HPDE6-E6E7 (cell line): ENCODE results near the gene IGF1.

Source experiments
- DNase-seq: peaks from one replicate; pipeline ENCODE4 v3.0.0; 2011; ENCODE audit warnings: missing footprints; ENCODE audit errors: extremely low spot score

The IGF1 gene

GRCh38 chr12:102480406-102480805, at the start of gene IGF1:
TSS of gene IGF1 (minus strand) at chr12:102480563. CDS start at chr12:102480381, 182 bp downstream.
- no peak for DNase-seq

DNA sequence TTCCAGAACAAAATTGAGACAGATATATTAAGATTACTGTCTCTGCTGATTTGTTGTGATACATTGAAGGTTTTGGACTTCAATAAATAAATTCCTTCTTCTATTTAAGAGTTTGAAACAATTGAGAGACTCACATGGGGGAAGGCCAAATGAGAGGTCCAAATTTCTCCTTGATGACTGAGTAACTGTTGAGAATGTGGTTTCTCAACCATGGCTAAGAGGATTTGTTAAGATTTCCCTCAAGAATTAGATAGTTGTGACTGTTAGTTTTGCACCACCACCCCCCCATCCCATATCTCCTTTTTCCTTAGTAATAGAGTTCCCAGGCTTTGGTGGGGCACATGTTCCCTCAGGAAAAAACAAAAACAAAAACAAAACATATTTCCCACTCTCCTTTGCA, 47.7 kb upstream of the IGF1 start:
- no peak for DNase-seq

GRCh38 chr12:102527171-102527720, 46.9 kb upstream of the IGF1 start:
- DNase-seq: no peak

GRCh38 chr12:102526656-102527055, 46.3 kb upstream of the IGF1 start:
- DNase-seq: no peak

GRCh38 chr12:102522768-102523167, 42.4 kb upstream of the IGF1 start:
- no peak for DNase-seq

GRCh38 chr12:102521662-102522277, 41.4 kb upstream of the IGF1 start:
- no peak for DNase-seq

DNA sequence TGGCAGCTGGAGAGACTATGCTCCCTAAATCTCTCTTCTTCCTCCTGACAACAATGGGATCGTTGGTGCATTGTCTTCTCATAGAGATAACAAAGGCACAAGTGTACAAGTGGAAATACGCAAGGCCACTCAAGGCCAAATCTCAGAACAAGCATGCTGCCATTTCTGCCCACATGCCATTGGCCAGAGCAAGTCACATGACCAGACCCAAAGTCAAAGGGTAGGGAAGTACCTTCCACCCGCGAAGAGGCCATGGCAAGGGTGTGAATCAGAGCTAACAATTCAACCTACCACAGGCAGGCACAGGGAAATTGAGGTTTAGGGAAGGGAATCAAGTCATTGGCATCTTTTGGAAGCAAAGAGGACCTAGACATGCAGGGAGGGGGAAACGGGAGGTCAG, 38.5 kb upstream of the IGF1 start:
- no peak for DNase-seq

- no peak for DNase-seq
Measured at GRCh38 chr12:102514696-102515095, 34.3 kb upstream of the IGF1 start.

- no peak for DNase-seq
Measured at GRCh38 chr12:102513739-102514138, 33.4 kb upstream of the IGF1 start.

DNA sequence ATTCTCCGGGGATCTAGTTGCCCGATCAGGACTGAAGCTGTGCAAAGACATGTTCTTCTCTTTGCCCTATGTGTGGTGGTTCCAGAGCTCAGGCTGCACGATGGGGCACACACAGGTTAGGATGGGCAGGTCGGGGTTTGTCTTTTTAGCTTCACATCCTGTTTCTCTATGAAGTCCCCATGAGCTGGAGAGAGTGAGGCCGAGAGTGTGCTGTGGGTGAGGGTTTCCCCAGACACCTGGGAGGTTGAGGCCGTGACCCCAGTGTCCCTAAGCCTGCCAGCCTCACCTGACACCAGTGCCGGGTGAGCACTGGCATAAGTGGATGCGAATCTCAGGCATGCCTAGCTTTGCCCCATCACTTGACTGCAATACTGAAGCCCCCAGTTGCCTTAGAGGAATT, 32.9 kb upstream of the IGF1 start:
- DNase-seq: no peak

DNA sequence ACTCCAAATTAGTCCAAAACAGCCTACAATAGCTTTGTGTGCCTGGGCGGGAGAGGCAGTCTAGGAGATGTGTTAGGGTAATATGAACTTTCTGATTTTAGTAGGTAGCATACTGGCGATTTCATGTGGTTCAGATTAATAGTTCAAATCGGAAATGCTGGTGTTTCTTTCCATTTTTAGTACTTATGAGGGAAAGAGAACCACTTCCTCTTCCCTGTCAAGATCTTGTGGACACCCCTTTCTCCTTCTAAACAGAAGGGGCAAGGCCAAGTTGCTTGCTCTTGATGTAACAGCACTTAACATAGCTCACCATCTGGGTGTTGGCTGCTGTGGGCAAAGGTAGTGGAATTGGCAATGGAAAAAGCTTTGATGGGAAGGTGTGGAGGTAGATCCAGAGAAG, 32.2 kb upstream of the IGF1 start:
- DNase-seq: no peak

- DNase-seq: no peak
Measured at GRCh38 chr12:102511575-102511974, 31.2 kb upstream of the IGF1 start.

DNA sequence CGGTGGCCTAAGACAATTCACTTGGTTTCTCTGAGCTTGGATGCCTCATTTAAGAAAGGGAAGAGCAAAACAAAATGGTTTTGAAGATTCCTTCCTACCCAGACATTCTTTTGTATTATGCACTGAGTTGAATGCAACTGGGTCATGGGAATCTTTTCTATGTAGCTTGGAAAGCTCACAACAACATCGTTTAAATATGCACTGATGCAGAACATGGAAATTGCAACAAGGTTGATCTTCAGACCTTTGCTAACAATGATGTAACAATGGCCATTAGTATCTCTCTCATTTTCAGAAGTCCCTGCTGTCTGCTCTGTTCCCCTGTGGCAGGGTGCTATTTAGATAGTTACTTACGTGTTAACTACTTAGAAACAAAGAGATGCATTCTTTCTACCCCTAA, 30.1 kb upstream of the IGF1 start:
- no peak for DNase-seq

DNA sequence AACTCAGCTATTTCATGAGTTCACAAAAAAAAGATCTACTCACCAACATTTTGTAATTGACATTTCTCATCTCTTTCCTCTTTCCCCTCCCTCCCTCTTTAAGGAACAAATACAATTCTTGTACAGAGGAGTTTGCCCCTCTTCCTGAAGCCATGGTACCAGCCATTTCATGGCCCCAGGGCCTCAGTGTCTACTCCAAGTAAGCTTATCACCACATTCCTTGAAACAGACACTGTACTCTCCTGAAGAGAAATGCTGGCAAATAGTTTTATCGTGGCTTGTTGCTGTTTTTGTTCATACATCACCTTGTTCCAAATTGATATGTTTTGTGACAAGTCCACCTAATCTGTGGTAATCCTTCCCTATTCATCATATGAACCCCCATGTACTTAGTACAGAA, 29.7 kb upstream of the IGF1 start:
- no peak for DNase-seq

DNA sequence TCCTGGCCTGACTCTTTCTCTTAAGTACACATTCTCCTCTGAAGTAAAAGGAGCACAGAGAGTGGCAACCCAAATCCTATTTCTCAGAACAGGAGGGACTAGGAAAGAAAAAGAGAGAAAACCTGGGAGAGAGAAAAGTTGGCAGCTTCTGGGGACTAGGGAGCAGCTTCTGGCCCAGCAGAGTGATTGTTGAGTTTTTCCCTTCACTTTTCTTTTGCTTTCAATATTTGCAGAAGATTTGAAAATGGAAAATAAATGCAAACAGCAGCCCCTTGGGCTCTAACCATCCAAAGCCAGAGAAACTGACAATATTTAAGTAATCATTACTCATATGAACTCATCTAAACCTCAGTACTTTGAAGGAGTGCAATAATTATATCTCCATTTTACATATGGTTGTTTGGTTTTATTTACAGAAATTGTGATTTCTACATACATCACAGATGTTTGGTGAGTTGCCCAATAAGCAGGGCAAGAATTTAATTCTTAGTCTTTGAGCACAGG, 28.8 kb upstream of the IGF1 start:
- DNase-seq: no peak

DNA sequence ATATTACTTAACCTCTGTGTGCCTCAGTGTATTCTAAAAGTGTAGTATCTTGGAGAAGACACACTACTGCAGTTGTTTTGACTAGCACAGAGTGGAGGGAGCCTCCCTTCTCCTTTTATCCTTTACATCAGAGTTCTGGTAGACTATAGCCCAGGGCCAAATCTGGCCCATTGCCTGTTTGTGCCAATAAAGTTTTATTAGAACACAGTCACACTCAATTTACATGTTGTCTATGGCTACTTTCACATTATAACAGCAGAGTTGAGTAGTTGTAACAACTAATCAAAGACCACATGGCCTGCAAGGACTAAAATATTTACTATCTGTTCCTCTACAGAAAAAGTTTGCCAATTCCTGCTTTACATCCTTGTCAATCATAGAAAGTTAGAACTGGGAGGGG, 27.7 kb upstream of the IGF1 start:
- no peak for DNase-seq

- DNase-seq: no peak
Measured at GRCh38 chr12:102507301-102507700, 26.9 kb upstream of the IGF1 start.

DNA sequence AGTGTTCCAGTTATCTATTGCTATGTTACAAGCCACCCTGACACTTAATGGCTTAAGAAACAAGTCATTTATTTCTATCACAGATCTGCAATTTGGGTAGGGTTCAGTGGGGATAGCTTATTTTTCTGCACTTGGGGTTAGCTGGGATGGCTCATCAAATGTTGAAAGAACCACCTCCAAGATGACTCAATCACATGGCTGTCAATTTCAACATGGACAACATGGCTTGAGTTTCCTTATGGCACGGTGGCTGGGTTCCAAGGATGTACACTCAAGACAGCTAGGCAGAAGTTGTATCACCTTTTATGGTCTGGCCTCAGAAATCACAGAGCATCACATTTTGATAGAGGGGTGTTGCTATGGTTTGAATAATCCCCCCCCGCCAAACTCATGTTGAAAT, 24.5 kb upstream of the IGF1 start:
- DNase-seq: no peak

DNA sequence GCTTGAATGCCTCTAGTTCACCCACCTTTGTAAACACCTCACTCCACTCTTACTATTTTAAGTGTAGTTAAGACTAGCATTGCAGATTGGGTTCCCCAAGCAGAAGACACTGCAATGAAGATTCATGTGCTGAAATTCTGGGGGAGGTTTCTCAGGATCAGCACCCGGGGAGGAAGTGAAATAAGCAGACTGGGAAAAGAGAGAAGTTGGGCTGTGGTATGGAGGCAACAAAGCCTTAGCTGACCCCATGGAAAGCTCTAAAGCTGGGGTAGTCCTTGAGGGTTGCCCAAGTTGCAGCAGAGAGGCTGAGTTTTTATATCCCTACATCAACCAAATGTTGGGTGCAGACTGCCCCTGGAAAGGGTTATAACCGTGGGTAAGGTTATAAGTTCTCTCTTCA, 23.9 kb upstream of the IGF1 start:
- DNase-seq: no peak

GRCh38 chr12:102503831-102504230, 23.5 kb upstream of the IGF1 start:
- DNase-seq: no peak

DNA sequence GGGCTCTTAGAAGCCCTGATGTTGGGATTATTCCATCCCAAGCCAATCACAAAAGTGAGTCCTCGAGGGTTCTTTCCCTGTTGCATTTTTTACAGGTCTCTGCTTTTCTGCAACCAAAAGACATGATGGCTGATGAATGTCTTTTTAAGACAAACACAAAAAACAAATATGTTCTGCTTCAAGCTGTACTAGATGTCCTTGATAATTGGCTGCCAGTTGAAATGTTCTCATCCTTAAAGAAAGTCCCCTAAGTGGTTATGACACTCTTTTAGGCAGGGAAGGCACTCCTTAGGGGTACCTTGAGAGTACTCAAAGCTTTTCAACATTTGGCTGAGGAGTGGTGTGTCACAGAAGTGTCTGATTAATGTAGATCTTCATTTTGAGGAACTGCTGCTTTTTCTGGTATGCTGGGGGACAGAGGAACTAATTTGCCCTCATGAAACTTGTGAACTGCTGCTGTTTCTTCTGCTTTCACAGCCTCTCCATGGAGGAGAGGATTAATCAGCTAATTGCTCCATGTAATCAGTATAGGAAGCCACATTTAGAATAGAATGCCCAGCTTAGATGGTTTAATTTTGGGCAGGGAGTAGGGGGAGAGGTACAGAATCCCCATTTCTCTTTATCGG, 22.8 kb upstream of the IGF1 start:
- DNase-seq: no peak

DNA sequence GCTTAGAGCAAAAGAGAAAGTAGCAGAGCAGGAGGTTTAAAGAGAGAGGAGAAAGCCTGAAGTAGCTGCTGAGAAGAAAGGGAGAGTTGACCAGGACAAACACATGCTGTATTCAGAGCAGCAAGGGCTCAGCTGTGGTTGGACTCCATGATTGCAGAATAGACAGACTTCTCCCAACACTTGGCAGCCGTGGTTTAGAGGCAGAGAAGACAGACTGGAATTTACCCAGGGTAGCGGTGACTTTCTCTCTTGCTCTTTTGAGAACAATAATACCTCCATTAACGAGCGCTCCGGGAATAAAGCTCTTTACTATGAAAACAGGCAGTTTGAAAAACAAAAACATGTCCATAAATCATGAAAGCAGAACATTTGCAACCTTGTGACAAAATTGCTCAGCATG, 21.4 kb upstream of the IGF1 start:
- no peak for DNase-seq

- no peak for DNase-seq
Measured at GRCh38 chr12:102498471-102498870, 18.1 kb upstream of the IGF1 start.

- DNase-seq: no peak
Measured at GRCh38 chr12:102497743-102498142, 17.4 kb upstream of the IGF1 start.
